ENCODE data around the gene FBP1. TPM values are rescaled to one million over a fixed set of nuclear protein-coding genes. Genes with fewer than 3 reads are reported as not detected.

Gene FBP1
- total RNA-seq, 2 donors from 2014 or later: 0.95 to 1.0 TPM

DNA sequence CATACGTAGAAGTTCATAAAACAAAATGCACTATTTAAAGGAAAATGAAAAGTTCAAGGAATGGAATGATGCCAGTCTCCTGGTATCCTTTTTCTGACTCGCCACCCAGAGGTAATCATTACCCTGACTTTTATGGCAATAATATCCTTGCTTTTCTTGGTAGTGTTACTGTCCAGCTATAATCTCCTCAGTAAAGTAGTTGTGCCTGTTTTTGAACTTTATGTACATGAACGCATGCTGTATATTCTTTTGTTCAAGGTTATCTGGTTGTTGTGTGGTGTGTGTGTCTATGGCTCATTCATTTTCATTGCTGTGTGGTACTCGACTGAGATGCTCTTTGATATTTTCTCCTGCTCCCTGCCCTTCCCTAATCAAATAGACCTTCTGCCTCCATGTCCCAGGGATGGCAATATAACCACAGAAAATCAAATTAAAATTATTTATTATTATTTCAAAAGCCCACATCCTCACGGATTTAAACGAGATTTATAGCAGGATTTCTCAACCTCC is 29.2 kb upstream of the FBP1 start:
- H3K9ac ChIP-seq (ENCODE audit: extremely low read depth, low read length, poor library complexity, severe bottlenecking): no peak overlapping the region
- no peaks in the 10 kb centered on the region for H3K36me3 Mint-ChIP-seq (ENCODE audit: low read depth)
- H3K27me3 Mint-ChIP-seq (ENCODE audit: insufficient read depth): peaks cover 59% of the 10 kb centered on the region
- H3K4me1 ChIP-seq (ENCODE audit: control insufficient read depth, insufficient read depth, low read length): no peaks in the 10 kb centered on the region
- no peak overlapping the region for H3K27ac ChIP-seq (ENCODE audit: low read depth, low read length)
- H3K36me3 ChIP-seq (ENCODE audit: control insufficient read depth, insufficient read depth, low read length): no peaks in the 10 kb centered on the region
- WGBS, 2 experiments (ENCODE audit: insufficient coverage in 1 of 2, insufficient read length in 1 of 2): 73 to 100% methylated on average over 1 to 6 of the region's 6 CpGs
- H3K9me3 Mint-ChIP-seq: peaks cover 5% of the 10 kb centered on the region
- H3K4me3 Mint-ChIP-seq: no peak overlapping the region
- peaks cover 34% of the 10 kb centered on the region for H3K27me3 ChIP-seq (ENCODE audit: control insufficient read depth, insufficient read depth, low read length, poor library complexity, severe bottlenecking)
- no peak for DNase-seq
- TF ChIP-seq, protein P1, sequence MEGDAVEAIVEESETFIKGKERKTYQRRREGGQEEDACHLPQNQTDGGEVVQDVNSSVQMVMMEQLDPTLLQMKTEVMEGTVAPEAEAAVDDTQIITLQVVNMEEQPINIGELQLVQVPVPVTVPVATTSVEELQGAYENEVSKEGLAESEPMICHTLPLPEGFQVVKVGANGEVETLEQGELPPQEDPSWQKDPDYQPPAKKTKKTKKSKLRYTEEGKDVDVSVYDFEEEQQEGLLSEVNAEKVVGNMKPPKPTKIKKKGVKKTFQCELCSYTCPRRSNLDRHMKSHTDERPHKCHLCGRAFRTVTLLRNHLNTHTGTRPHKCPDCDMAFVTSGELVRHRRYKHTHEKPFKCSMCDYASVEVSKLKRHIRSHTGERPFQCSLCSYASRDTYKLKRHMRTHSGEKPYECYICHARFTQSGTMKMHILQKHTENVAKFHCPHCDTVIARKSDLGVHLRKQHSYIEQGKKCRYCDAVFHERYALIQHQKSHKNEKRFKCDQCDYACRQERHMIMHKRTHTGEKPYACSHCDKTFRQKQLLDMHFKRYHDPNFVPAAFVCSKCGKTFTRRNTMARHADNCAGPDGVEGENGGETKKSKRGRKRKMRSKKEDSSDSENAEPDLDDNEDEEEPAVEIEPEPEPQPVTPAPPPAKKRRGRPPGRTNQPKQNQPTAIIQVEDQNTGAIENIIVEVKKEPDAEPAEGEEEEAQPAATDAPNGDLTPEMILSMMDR (conservative IDR thresholded peaks at IDR 0.05): no peak
- no peaks in the 10 kb centered on the region for H3K9me3 ChIP-seq (ENCODE audit: control insufficient read depth, low read length)
- peaks cover 5% of the 10 kb centered on the region for H3K4me1 Mint-ChIP-seq
- no peak overlapping the region for H3K27ac Mint-ChIP-seq
- no peak overlapping the region for H3K4me3 ChIP-seq (ENCODE audit: low read length)

- no peak for DNase-seq
- Histone ChIP-seq H3K9ac (ENCODE audit: extremely low read depth, low read length, poor library complexity, severe bottlenecking) (no peak overlapping the region), H3K27ac (ENCODE audit: low read depth, low read length) (no peak overlapping the region), H3K27me3 (ENCODE audit: control insufficient read depth, insufficient read depth, low read length, poor library complexity, severe bottlenecking) (peaks cover 34% of the 10 kb centered on the region), H3K36me3 (ENCODE audit: control insufficient read depth, insufficient read depth, low read length) (no peaks in the 10 kb centered on the region), H3K4me3 (ENCODE audit: low read length) (no peak overlapping the region), H3K9me3 (ENCODE audit: control insufficient read depth, low read length) (no peaks in the 10 kb centered on the region), H3K4me1 (ENCODE audit: control insufficient read depth, insufficient read depth, low read length) (no peaks in the 10 kb centered on the region)
- 93 to 95% methylated on average over 12 to 14 of the region's 14 CpGs for WGBS, 2 experiments (ENCODE audit: insufficient coverage in 1 of 2, insufficient read length in 1 of 2)
- Mint-ChIP-seq H3K4me1 (peaks cover 5% of the 10 kb centered on the region), H3K27me3 (ENCODE audit: insufficient read depth) (peaks cover 48% of the 10 kb centered on the region), H3K27ac (no peak overlapping the region), H3K36me3 (ENCODE audit: low read depth) (no peaks in the 10 kb centered on the region), H3K4me3 (no peak overlapping the region), H3K9me3 (peaks cover 3% of the 10 kb centered on the region)
- TF ChIP-seq, protein P1 (conservative IDR thresholded peaks at IDR 0.05): no peak
These were observed 27.2 kb upstream of the FBP1 start for GRCh38 chr9:94666364-94667099.

- Histone ChIP-seq H3K4me1 (ENCODE audit: control insufficient read depth, insufficient read depth, low read length) (no peaks in the 10 kb centered on the region), H3K4me3 (ENCODE audit: low read length) (no peak overlapping the region), H3K27ac (ENCODE audit: low read depth, low read length) (no peak overlapping the region), H3K36me3 (ENCODE audit: control insufficient read depth, insufficient read depth, low read length) (no peaks in the 10 kb centered on the region), H3K9ac (ENCODE audit: extremely low read depth, low read length, poor library complexity, severe bottlenecking) (no peak overlapping the region), H3K9me3 (ENCODE audit: control insufficient read depth, low read length) (no peaks in the 10 kb centered on the region), H3K27me3 (ENCODE audit: control insufficient read depth, insufficient read depth, low read length, poor library complexity, severe bottlenecking) (peaks cover 34% of the 10 kb centered on the region)
- TF ChIP-seq, protein P1 (conservative IDR thresholded peaks at IDR 0.05): no peak
- Mint-ChIP-seq H3K4me3 (no peak overlapping the region), H3K9me3 (peaks cover 1% of the 10 kb centered on the region), H3K36me3 (ENCODE audit: low read depth) (no peaks in the 10 kb centered on the region), H3K27ac (no peak overlapping the region), H3K27me3 (ENCODE audit: insufficient read depth) (peaks cover 44% of the 10 kb centered on the region), H3K4me1 (peaks cover 5% of the 10 kb centered on the region)
- 92% methylated on average over 3 of the region's 3 CpGs for WGBS, 2 experiments (ENCODE audit: insufficient coverage in 1 of 2, insufficient read length in 1 of 2)
- no peak for DNase-seq
These were observed 26.3 kb upstream of the FBP1 start for GRCh38 chr9:94665613-94666012.
